ENCODE data around the gene NRF1.

Gene NRF1

GRCh38 chr7:129684777-129685176 is 73.3 kb downstream of the NRF1 start:
- no peak for DNase-seq (ENCODE audit: low read depth, low spot score)

- DNase-seq (ENCODE audit: low read depth, low spot score): no peak
Observed at GRCh38 chr7:129686063-129686462, 74.5 kb downstream of the NRF1 start.

- DNase-seq (ENCODE audit: low read depth, low spot score): no peak
Observed at GRCh38 chr7:129688503-129689222, 77.1 kb downstream of the NRF1 start.

GRCh38 chr7:129689995-129690581 is 78.6 kb downstream of the NRF1 start:
- DNase-seq (ENCODE audit: low read depth, low spot score): no peak

GRCh38 chr7:129690701-129691100 is 79.2 kb downstream of the NRF1 start:
- no peak for DNase-seq (ENCODE audit: low read depth, low spot score)

GRCh38 chr7:129698516-129699418 is 87.2 kb downstream of the NRF1 start:
- DNase-seq (ENCODE audit: low read depth, low spot score): peak; percentile 17

GRCh38 chr7:129702316-129702715 is 90.8 kb downstream of the NRF1 start:
- no peak for DNase-seq (ENCODE audit: low read depth, low spot score)

- DNase-seq (ENCODE audit: low read depth, low spot score): no peak
Observed at GRCh38 chr7:129702761-129703338, 91.3 kb downstream of the NRF1 start.

GRCh38 chr7:129703751-129704150 is 92.2 kb downstream of the NRF1 start:
- DNase-seq (ENCODE audit: low read depth, low spot score): no peak

- no peak for DNase-seq (ENCODE audit: low read depth, low spot score)
Observed at GRCh38 chr7:129707910-129708499, 96.5 kb downstream of the NRF1 start.

- no peak for DNase-seq (ENCODE audit: low read depth, low spot score)
Observed at GRCh38 chr7:129713544-129713943, 102.0 kb downstream of the NRF1 start.

- DNase-seq (ENCODE audit: low read depth, low spot score): no peak
Observed at GRCh38 chr7:129714514-129715063, 103.1 kb downstream of the NRF1 start.

GRCh38 chr7:129719980-129720732 is 108.6 kb downstream of the NRF1 start:
- no peak for DNase-seq (ENCODE audit: low read depth, low spot score)

- no peak for DNase-seq (ENCODE audit: low read depth, low spot score)
Observed at GRCh38 chr7:129721068-129721467, 109.5 kb downstream of the NRF1 start.

GRCh38 chr7:129723679-129724078 is 112.2 kb downstream of the NRF1 start:
- DNase-seq (ENCODE audit: low read depth, low spot score): no peak

- no peak for DNase-seq (ENCODE audit: low read depth, low spot score)
Observed at GRCh38 chr7:129724796-129725195, 113.3 kb downstream of the NRF1 start.

- no peak for DNase-seq (ENCODE audit: low read depth, low spot score)
Observed at GRCh38 chr7:129728875-129729467, 117.5 kb downstream of the NRF1 start.

GRCh38 chr7:129729511-129729910 is 118.0 kb downstream of the NRF1 start:
- no peak for DNase-seq (ENCODE audit: low read depth, low spot score)

- DNase-seq (ENCODE audit: low read depth, low spot score): no peak
Observed at GRCh38 chr7:129730159-129730558, 118.6 kb downstream of the NRF1 start.

GRCh38 chr7:129734400-129734799 is 122.9 kb downstream of the NRF1 start:
- no peak for DNase-seq (ENCODE audit: low read depth, low spot score)
